ENCODE results near the gene PCLAF.
"Not testable (repeated sequence)": the region's sequence is repeated elsewhere in the genome, so short reads cannot be mapped to it uniquely, and the experiment has no call there.

The PCLAF gene

DNA sequence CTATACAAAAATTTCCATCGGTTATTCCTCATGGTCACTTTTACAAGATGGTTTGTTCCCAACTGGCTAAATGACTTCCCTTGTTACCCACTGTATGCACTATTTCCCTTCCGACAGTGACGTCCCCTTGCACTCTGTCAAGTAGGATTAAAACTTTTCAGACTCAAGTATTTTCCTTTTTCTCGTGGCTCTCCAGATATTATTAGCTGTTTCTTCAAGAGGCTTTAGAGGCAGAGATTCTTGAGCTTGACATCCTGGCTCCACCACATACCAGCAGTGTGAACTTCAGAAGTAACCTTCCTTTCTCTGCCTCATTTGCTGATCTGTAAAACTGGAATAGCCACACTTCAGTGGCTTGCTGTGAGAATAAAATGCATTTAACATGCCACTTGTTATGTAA lies 39.3 kb downstream of the PCLAF start:
- DNase-seq (ENCODE audit: extremely low read depth, low read depth) = no peak
- TF ChIP-seq, protein P1, sequence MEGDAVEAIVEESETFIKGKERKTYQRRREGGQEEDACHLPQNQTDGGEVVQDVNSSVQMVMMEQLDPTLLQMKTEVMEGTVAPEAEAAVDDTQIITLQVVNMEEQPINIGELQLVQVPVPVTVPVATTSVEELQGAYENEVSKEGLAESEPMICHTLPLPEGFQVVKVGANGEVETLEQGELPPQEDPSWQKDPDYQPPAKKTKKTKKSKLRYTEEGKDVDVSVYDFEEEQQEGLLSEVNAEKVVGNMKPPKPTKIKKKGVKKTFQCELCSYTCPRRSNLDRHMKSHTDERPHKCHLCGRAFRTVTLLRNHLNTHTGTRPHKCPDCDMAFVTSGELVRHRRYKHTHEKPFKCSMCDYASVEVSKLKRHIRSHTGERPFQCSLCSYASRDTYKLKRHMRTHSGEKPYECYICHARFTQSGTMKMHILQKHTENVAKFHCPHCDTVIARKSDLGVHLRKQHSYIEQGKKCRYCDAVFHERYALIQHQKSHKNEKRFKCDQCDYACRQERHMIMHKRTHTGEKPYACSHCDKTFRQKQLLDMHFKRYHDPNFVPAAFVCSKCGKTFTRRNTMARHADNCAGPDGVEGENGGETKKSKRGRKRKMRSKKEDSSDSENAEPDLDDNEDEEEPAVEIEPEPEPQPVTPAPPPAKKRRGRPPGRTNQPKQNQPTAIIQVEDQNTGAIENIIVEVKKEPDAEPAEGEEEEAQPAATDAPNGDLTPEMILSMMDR (IDR thresholded peaks at IDR 0.05; ENCODE audit: low read depth, low read length, missing control alignments) = no peak
- no peak overlapping the region for H3K4me3 ChIP-seq (replicated peaks; ENCODE audit: low read depth, low read length)

DNA sequence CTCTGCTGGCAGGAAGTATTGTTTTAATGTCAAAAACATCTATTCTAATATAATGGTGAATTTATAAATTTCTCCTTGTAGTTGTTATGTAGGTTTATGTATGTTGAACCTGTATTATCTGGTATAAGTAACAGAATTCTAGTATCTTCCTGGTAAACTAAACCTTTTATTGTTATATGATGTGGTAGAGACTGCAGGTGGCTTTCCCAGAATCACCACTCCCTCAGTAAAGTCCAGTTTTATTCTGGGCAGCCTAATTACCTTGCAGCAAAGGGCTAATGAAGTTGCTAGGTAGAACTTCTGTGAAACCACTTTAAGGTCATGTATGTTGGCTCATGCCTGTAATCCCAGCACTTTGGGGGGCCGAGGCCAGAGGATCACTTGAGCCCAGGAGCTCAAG lies 40.9 kb downstream of the PCLAF start:
- TF ChIP-seq, protein P1 (IDR thresholded peaks at IDR 0.05; ENCODE audit: low read depth, low read length, missing control alignments) = no peak
- H3K4me3 ChIP-seq (replicated peaks; ENCODE audit: low read depth, low read length) = no peak overlapping the region
- DNase-seq (ENCODE audit: extremely low read depth, low read depth) = no peak

DNA sequence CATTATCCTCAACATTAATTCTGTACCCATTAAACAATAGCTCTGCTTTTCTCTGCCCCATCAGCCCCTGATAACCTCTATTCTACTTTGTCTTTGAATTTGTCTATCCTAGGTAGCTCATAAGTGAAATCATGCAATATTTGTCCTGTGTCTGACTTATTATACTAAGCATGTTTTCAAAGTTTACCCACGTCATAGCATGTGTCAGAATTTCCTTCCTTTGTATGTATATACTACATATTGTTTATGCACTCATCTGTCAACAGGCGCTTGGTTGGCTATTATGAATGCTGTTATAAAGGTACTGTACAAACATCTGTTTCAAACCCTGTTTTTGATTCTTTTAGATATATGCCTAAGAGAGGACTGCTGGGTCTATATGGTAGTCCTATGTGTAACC lies 43.5 kb downstream of the PCLAF start:
- TF ChIP-seq, protein P1 (IDR thresholded peaks at IDR 0.05; ENCODE audit: low read depth, low read length, missing control alignments) = no peak
- no peak for DNase-seq (ENCODE audit: extremely low read depth, low read depth)
- H3K4me3 ChIP-seq (replicated peaks; ENCODE audit: low read depth, low read length) = no peak overlapping the region

DNA sequence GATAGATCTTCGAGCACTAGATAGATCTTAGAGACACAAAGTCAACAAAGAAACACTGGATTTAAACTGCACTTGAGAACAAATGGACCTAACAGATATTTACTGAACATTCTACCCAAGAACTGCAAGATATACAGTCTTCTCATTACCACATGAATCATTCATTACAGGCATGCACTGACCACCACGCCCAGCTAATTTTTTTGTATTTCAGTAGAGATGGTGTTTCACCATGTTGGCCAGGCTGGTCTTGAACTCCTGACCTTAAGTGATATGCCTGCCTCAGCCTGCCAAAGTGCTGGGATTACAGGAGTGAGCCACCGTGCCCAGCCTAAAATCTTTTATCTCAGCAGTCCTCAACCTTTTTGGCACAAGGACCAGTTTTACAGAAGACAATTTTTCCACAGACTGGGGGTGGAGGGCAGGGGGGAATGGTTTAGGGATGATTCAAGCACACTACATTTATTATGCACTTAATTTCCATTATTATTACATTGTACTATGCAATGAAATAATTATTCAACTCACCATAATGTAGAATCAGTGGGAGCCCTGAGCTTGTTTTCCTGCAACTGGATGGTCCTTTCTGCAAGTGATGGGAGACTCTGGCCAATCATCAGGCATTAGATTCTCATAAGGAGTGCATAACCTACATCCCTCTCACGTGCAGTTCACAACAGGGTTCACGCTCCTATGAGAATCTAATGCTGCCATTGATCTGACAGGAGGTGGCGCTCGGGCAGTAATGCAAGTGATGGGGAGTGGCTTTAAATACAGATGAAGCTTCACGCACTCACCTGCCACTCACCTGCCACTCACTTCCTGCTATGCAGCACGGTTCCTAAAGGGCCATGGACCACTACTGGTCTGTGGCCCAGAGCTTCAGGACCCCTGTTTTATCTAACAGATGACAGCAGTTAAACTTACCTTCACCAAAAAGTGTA lies 47.0 kb downstream of the PCLAF start:
- no peak for DNase-seq (ENCODE audit: extremely low read depth, low read depth)
- H3K4me3 ChIP-seq (replicated peaks; ENCODE audit: low read depth, low read length) = no peak overlapping the region
- TF ChIP-seq, protein P1 (IDR thresholded peaks at IDR 0.05; ENCODE audit: low read depth, low read length, missing control alignments) = no peak

DNA sequence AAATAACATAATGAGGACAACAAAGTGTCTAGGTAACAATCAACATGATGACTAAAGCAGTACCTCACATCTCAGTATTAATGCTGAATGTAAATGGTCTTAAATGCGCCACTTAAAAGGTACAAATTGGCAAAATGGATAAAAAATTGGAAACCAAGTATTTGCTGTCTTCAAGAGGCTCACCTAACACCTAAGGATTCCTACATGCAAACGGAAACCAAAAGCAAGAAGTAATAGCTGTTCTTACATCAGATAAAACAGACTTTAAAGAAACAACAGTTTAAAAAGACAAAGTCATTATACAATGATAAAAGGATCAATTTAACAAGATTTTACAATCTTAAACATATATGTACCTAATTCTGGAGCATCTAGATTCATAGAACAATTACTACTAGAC lies 47.7 kb downstream of the PCLAF start:
- no peak for DNase-seq (ENCODE audit: extremely low read depth, low read depth)
- TF ChIP-seq, protein P1 (IDR thresholded peaks at IDR 0.05; ENCODE audit: low read depth, low read length, missing control alignments) = no peak
- no peak overlapping the region for H3K4me3 ChIP-seq (replicated peaks; ENCODE audit: low read depth, low read length)

DNA sequence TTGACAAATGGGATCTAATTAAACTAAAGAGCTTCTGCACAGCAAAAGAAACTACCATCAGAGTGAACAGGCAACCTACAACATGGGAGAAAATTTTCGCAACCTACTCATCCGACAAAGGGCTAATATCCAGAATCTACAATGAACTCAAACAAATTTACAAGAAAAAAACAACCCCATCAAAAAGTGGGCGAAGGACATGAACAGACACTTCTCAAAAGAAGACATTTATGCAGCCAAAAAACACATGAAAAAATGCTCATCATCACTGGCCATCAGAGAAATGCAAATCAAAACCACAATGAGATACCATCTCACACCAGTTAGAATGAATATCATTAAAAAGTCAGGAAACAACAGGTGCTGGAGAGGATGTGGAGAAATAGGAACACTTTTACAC lies 49.6 kb downstream of the PCLAF start:
- not testable (repeated sequence) for DNase-seq (ENCODE audit: extremely low read depth, low read depth); H3K4me3 ChIP-seq (replicated peaks; ENCODE audit: low read depth, low read length)

DNA sequence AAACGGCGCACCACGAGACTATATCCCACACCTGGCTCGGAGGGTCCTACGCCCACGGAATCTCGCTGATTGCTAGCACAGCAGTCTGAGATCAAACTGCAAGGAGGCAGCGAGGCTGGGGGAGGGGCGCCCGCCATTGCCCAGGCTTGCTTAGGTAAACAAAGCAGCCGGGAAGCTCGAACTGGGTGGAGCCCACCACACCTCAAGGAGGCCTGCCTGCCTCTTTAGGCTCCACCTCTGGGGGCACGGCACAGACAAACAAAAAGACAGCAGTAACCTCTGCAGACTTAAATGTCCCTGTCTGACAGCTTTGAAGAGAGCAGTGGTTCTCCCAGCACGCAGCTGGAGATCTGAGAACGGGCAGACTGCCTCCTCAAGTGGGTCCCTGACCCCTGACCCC lies 54.3 kb downstream of the PCLAF start:
- H3K4me3 ChIP-seq (replicated peaks; ENCODE audit: low read depth, low read length); DNase-seq (ENCODE audit: extremely low read depth, low read depth): not testable (repeated sequence)

DNA sequence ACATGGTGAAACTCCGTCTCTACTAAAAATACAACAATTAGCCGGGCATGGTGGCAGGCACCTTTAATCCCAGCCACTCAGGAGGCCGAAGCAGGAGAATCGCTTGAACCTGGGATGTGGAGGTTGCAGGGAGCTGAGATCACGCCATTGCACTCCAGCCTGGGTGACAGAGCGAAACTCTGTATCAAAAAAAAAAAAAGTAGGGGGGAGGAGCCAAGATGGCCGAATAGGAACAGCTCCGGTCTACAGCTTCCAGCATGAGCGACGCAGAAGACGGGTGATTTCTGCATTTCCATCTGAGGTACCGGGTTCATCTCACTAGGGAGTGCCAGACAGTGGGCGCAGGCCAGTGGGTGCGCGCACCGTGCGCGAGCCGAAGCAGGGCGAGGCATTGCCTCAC lies 54.8 kb downstream of the PCLAF start:
- not testable (repeated sequence) for H3K4me3 ChIP-seq (replicated peaks; ENCODE audit: low read depth, low read length); DNase-seq (ENCODE audit: extremely low read depth, low read depth)

Data from HFF-Myc (cell line).